HG02610 (cell line): ENCODE measurements around the gene TBC1D3I.
"Not testable (repeated sequence)": the region's sequence is repeated elsewhere in the genome, so short reads cannot be mapped to it uniquely, and the experiment has no call there.

ENCODE experiments used
- ATAC-seq: cut with Tn5 transposase; IDR thresholded peaks from one replicate; pipeline ENCODE4 v1.9.1; 2021; ENCODE audit warnings: mild to moderate bottlenecking, moderate library complexity; ENCODE audit not compliant: unreplicated experiment

Gene TBC1D3I

DNA sequence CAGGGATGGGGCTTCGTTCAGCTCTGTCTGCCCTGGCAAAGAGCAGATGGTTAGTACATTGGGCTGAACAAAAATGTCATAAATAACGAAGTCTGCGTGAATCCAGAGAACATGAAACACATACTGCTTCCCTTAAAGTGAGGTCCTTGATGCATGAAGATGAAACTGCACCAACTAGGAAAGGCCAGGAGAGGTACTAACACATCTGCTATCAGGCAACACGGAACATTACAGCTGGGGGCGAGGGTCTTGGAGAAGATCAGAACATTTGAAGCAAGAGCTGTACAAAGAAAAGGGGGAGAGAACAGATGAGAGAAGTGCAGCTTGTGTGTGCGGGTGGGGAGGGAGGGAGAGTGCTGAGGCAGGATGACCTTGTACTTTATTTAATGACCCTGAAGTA, 57.0 kb downstream of the TBC1D3I start:
- ATAC-seq, result not testable (repeated sequence)

DNA sequence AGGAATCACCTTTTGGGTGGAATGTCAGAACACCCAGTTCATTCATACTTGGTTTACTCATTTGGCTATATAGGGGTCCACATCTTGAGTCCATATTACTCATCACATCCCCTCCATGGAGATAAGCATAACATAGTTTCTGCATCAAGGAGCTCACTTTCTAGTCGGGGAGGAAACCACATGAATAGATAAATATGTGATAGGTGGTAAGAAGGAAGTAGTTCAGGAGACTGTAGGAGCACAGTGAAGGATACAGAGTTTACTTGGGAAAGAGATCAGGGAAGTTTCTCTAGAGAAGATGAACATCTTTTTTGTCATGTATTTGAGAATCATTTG, 57.9 kb downstream of the TBC1D3I start:
- ATAC-seq, result not testable (repeated sequence)

DNA sequence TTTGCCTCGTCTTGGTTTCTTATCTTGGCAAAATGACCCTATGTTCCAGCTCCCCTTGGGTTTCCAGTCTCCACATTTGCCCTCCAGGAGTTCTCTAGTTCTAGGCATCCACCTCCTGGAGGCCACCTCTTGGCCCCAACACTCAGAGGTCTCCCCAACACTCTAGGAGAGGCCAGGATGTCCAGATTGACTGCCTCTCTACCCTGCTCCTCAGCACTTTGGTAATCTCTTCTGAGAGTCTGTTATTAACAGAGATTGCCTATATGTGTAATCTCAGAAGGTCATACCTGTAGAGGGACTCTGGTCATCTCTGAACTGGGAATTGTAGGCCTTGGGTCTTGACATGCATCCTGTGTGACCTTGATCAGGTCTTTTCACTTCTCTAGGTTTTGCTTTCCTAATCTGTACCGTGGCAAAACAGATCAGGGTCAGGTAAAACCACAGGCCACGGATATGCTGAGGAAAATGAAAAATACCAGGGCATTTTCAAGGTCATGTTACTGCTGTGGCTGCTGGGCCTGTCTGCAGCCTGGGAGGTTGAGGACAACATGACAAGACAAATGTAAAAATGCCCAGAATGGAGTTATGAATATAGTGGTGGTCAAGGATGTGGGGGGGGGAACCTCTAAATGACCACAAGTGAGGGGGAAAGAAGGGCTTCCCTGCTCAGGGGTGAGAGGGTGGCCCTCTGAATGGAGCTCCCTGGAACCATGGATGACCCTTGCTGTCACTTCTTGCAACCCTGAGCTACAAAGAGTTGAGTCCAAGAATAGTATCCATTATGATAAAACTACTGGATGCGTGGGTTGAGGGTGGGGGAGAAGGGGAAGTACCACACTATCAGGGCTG, 58.5 kb downstream of the TBC1D3I start:
- peak; percentile 32 for ATAC-seq

DNA sequence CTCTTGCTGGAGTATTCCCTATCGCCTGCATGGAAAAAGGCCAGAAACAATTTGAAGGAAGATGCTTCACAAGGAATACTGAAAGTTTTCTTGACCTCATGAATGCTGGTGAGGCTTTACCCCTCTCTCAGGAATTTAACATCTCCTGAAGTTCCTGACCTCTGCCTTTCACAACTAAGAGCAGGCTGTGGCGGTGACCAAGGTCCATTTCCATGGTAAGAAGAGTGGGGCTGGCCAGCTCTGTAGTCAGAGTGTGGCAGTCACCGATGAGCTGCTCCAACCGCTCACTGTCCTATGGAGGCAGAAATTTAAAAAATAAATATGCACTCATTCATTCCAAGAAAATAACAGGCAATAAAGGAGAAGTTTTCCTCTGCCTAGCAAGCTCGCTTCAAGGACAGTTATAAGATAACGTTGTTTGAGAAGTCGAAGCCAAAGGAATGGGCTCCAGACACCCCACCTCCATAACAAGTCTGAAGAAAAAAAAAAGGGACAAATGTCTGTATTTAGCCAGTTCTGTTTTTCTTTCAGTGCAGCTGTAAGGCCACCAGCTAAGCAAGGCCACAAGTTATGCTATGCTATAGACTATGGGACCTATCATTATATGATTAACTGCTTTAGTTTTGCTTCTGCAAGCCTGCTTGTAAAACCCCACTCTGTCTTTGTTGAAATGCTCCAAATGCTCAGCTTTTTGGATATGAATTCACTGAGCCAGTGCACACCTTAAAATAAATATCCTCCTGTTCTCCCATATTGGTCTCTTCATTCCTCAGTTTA, 59.5 kb downstream of the TBC1D3I start:
- no peak for ATAC-seq
